HepG2 (cell line): Measurements from ENCODE around the gene MEGF11.

ENCODE experiments used
- CHD4 ChIP-seq: fragments of 200-600 bp; sonication (generic); IDR thresholded peaks from 2 replicates; pipeline ENCODE4 v1.7.0; 2017; ENCODE audit warnings: mild to moderate bottlenecking, low read length, borderline replicate concordance
- DPF2 ChIP-seq: sonication (generic); formaldehyde crosslinking; IDR thresholded peaks from 2 replicates; pipeline ENCODE4 v1.4.0; 2020; ENCODE audit warnings: mild to moderate bottlenecking, low read depth, missing genetic modification reagents, borderline replicate concordance
- MYC ChIP-seq: sonication (generic); formaldehyde crosslinking; IDR thresholded peaks from 2 replicates; pipeline ENCODE4 v1.9.0; 2021; ENCODE audit warnings: missing genetic modification reagents, borderline replicate concordance
- TAF1 ChIP-seq: sonication (generic); formaldehyde crosslinking; IDR thresholded peaks from 2 replicates; pipeline ENCODE4 v1.4.0; 2020; ENCODE audit warnings: missing genetic modification reagents
- TF ChIP-seq, protein P1 (sequence below): sonication (generic); formaldehyde crosslinking; IDR thresholded peaks from 2 replicates; pipeline ENCODE4 v1.4.0; 2020; ENCODE audit warnings: missing genetic modification reagents
- TF ChIP-seq, protein P2 (sequence below), 2 experiments: sonication (generic) in 1 of 2; formaldehyde crosslinking in 1 of 2; IDR thresholded peaks; 2 replicates each; pipeline versions ENCODE4 v1.5.1 to v1.6.1; 2011 to 2020; ENCODE audit warnings: borderline replicate concordance in 1 of 2, low read depth in 1 of 2, low read length in 1 of 2, mild to moderate bottlenecking in 1 of 2, missing genetic modification reagents in 1 of 2, moderate library complexity in 1 of 2

DNA sequence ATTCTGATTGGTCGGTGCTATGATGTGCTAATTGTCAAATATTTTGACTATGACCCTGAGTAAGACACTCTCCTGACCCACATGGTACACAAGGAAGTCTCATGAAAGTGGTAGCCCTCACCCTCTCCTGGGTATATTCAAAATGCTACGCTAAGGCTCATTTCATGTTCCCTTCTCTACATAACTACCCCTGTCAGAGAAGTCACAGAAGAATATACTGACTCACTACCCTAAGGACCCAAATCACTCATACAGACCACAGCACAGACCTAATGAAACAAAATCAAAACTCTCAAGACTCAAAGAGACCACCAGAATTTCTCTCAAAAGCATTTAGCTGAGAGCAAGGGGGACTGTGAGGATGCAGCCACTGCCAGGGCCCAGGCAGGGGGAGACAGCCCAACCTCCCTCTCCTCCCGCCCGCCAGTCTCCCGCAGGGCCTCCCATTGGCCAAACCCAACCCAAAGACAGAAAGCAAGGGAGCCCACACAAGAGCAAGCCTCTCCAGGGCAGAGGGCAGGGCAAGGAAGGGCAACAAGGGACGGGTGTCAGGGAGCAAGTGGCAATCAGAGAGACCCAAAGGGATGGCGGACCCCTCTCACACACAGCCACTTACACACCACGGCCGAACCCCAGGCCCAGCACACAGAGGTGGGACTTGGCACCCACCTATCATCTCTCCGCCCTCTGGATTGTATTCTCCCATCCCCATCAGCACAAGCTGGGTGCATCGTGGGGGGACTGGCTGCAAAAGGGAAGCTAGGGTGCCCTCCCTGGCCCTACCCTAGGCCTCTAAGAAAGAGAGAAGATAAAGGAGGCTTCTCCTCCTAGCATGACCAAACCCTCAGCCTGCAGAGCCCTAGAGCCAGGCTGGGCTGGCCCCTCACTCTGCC is 41.6 kb downstream of the MEGF11 start:
- TF ChIP-seq CHD4 (no peak), DPF2 (no peak), MYC (CRISPR knock-in tag) (no peak), TAF1 (CRISPR knock-in tag) (no peak)
- TF ChIP-seq, protein P1, sequence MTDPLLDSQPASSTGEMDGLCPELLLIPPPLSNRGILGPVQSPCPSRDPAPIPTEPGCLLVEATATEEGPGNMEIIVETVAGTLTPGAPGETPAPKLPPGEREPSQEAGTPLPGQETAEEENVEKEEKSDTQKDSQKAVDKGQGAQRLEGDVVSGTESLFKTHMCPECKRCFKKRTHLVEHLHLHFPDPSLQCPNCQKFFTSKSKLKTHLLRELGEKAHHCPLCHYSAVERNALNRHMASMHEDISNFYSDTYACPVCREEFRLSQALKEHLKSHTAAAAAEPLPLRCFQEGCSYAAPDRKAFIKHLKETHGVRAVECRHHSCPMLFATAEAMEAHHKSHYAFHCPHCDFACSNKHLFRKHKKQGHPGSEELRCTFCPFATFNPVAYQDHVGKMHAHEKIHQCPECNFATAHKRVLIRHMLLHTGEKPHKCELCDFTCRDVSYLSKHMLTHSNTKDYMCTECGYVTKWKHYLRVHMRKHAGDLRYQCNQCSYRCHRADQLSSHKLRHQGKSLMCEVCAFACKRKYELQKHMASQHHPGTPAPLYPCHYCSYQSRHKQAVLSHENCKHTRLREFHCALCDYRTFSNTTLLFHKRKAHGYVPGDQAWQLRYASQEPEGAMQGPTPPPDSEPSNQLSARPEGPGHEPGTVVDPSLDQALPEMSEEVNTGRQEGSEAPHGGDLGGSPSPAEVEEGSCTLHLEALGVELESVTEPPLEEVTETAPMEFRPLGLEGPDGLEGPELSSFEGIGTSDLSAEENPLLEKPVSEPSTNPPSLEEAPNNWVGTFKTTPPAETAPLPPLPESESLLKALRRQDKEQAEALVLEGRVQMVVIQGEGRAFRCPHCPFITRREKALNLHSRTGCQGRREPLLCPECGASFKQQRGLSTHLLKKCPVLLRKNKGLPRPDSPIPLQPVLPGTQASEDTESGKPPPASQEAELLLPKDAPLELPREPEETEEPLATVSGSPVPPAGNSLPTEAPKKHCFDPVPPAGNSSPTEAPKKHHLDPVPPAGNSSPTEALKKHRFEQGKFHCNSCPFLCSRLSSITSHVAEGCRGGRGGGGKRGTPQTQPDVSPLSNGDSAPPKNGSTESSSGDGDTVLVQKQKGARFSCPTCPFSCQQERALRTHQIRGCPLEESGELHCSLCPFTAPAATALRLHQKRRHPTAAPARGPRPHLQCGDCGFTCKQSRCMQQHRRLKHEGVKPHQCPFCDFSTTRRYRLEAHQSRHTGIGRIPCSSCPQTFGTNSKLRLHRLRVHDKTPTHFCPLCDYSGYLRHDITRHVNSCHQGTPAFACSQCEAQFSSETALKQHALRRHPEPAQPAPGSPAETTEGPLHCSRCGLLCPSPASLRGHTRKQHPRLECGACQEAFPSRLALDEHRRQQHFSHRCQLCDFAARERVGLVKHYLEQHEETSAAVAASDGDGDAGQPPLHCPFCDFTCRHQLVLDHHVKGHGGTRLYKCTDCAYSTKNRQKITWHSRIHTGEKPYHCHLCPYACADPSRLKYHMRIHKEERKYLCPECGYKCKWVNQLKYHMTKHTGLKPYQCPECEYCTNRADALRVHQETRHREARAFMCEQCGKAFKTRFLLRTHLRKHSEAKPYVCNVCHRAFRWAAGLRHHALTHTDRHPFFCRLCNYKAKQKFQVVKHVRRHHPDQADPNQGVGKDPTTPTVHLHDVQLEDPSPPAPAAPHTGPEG (CRISPR knock-in tag): no peak
- TF ChIP-seq, protein P2, sequence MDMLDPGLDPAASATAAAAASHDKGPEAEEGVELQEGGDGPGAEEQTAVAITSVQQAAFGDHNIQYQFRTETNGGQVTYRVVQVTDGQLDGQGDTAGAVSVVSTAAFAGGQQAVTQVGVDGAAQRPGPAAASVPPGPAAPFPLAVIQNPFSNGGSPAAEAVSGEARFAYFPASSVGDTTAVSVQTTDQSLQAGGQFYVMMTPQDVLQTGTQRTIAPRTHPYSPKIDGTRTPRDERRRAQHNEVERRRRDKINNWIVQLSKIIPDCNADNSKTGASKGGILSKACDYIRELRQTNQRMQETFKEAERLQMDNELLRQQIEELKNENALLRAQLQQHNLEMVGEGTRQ (IDR thresholded peaks at IDR 0.05; ENCODE audit: low read depth, low read length): no peak
- TF ChIP-seq, protein P2 (CRISPR knock-in tag; IDR thresholded peaks at IDR 0.05; ENCODE audit: borderline replicate concordance): no peak
